NCI-H82 (cell line): ENCODE measurements around the gene CPS1.

Experiments used
- DNase-seq: peaks from one replicate; lab custom pipeline; 2025; lab: John Stamatoyannopoulos, UW

The CPS1 gene

DNA sequence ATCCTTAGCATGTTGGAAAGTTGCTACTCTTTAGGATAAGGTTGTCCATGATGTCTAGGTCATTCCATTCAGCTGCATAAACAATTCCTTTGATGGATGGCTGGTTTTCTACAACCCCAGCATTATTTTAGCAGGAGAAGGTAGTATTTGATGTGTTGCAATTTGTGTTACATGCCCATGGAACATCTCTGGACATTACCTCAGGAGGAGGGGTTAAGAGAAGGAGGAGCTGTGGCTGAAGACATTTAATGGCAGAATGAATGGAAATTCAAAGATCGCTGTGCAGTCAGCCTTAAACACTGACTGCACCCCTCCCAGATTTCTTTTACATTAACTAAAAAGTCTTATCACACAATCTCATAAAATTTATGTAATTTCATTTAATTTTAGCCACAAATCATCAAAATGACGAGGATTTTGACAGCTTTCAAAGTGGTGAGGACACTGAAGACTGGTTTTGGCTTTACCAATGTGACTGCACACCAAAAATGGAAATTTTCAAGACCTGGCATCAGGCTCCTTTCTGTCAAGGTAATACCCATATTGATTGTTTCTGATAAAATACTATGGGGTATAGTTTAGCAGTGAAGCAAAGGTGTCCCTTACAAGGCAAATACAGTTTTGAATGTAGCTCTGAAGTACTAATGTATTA, at the start of gene CPS1:
Gene CPS1, plus strand, starts transcription at position 271 of the 652 bp plus-strand sequence. Its CDS starts 135 bp downstream, at position 406.
- no peak for DNase-seq

DNA sequence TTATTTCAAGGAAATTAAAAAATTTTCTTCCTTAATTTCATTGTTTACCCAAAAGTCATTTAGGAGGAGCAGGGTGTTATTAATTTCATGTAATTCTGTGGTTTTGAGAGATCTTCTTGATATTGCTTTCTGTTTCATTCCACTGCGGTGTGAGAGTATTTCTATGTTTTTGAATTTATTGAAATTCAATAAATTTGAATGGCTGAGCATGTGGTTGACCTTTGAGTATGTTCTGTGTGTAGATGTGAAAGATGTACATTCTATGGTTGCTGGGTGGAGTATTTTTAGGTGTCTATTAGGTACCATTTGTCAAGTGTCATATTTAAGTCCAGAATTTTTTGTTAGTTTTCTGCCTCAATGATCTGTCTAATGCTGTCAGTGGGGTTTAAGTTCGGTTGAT, 40.5 kb upstream of the CPS1 start:
- DNase-seq = no peak

DNA sequence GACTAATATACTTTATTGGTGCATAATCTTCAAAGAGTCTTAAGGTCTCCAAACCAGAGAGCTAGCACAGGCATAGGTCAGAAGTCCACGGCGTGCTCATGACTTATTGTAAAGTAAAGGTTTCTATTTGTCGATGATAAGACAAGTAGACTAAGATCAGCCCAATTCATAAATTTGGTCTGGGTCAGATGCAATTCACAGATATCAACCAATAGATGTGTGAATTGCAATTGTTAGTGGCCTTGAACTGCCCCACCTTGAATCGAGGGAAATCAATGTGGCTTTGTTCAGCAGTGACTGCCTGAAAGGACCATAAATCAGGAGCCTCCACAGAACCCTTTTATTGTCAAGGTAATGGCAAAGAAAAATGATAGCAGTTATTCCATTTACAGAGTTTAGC, 39.1 kb upstream of the CPS1 start:
- DNase-seq = no peak

DNA sequence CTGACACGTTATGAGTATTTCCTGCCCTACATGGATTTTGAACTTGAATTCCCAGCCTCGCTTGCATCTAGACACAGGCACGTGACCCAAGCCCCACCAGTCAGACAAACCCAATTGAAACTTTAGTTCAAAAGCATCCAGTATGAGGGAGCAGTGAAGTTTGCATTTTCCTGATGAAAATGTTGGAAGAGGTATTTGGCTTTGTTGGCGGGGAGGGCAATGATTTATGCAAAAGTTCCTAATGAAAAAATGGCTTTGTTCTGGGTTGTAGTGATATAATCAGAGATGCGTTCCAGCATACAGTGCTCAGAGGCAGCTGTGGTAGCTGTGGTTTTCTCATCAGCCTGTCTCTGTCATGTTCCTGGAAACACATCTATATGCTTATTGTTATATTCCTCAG, 36.8 kb upstream of the CPS1 start:
- DNase-seq = no peak

DNA sequence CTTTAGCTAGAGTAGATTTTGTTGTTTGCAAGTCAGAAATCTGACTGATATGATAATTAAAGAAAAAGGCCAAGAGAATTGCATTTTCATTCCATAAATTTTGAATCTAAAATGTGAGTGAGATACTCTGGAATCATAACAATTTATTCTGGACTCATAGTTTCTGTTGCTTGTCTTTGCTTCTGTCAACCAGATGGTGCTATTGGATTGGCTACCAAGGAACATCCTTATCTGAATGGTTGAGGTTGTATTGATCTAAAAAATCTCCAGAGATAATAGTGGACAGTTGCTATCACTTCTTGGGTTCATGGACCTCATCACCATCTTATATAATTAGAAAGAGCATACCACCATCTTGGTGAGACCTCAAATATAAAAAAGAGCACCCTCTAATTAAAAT, 34.0 kb upstream of the CPS1 start:
- DNase-seq = no peak

DNA sequence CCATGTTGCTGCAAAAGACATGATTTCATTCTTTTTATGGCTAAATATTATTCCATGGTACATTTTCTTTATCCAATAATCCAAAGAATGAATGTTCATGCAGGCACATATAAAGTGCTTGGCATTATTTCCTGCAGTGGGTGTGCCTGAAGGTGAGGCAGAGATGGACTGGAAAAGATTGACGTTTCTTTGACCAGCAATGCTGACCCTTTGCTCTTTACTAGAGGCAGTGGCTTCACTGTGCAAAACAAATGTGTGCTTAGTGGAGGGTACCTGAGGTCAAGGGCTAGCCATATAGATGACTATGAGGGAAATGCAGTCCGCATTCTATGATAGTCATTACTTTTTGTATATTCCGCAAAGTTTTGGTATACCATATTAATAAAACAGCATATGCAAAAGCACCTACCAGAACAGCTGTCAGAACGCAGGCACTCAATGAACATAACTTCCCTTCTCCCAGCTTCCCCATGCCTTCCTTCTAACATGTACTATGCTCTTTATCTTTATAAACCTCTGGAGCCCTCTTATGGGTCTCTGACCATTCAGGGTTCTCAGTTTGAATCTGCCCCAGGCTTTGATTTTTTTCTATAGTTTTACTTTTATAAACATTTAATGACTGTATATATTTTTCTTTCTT, 32.6 kb upstream of the CPS1 start:
- no peak for DNase-seq

DNA sequence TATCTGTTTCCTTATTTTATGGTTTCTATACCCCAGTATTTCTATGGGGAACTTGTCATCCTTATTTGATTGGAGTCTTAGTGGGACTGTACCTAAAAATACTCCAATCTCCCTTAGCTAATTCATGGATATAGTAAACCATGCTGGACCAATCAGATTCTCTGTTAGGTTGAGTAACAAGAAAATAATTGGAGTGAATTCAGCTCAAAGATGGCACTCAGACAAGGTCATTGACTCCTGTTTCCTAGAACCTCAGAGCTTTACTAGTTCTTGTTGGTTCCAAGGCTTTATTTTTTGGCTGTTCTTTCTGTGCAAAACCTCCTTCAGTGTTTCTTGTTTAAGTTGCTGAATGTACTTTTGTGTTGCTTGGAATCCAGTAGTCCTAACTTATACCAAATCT, 31.9 kb upstream of the CPS1 start:
- DNase-seq = no peak

DNA sequence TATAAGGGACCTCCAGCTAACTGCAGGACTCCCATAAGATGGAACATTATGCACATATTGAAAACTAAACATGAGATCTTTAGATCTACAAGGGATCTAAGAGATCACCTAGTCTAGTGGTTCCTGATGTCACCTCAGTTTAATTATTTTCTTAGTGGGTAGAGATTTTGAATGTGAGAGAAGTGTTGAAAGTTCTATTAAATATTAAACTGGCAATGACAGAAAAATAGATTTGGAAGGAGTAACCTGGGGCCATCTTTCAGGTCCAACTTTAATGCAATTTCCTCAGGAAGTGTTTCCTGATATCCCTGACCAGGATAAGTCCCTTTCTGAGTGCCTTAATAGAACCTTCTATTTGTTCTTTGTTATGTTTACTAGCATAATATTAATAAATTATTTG, 29.1 kb upstream of the CPS1 start:
- no peak for DNase-seq

DNA sequence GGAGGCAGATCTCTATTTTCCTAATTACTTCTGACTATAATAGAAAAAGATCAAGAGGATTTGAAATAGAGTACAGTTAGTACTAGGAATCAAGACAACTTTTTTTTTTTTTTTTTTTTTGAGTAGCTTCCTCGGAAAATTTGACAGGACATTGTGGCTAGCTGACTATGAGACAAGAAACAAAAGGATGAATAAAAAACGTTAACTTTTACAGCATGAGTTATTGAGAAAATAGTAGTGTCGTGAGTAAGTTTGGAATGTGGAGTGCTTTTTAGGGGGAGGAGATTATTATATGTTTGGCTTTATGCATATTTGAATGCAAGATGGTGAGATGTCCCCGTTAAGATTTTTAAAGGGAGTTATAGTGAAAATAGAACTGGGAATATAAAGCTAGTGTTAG, 27.7 kb upstream of the CPS1 start:
- DNase-seq = no peak

DNA sequence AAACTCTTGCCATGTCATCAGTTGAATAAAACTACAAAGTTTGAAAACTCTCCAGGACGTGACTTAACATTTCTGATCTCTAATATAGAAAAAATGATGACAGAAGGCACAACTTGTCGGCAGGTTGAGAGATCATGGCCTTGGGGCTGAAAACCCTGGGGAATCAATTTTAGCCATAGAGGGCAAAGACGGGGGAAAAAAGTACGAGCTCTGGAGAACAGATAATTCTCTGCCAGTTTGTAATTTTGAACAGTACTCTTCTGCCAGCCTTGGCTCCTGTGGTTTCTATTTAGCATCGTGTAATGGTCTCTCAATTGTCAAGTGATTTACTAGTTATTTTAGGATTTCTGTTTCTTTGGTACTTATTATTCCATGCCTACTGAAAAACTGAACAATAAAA, 25.3 kb upstream of the CPS1 start:
- DNase-seq = no peak

DNA sequence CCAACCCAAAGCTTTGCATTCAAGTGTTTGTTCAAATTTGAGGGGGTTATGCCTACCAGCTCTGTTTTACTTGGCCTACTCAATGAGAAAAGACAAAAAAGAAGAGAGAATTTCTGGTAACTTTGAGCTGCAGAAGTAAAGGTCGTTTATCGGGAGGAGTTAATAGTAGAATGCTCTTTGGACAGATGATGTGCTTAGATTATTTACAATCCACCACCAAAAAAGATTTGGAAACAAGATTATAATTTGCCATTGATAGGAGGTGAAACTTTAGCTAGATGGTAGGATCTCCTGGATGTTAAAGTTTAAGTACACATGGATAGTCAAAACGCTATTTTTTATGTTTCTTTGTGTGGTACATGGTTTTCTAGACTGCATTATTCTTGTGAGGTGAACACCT, 24.9 kb upstream of the CPS1 start:
- no peak for DNase-seq

DNA sequence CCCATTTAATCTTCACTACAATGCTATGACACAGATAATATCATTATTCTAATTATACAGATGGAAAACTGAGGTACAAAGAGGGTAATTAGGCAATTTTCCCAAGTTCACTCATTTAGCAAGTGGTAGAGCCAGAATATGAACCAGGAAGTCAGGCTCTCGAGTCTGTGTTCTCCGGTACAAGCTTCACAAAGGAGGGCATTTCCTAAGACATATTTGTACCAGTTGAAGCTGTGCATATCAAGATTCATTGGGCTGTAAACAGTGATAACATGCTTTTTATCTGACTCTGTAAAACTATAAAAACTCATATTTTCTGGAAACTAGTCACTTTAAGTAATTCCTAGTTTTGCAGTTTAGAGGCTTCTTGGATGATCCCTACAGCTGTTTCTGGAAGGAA, 23.0 kb upstream of the CPS1 start:
- no peak for DNase-seq

DNA sequence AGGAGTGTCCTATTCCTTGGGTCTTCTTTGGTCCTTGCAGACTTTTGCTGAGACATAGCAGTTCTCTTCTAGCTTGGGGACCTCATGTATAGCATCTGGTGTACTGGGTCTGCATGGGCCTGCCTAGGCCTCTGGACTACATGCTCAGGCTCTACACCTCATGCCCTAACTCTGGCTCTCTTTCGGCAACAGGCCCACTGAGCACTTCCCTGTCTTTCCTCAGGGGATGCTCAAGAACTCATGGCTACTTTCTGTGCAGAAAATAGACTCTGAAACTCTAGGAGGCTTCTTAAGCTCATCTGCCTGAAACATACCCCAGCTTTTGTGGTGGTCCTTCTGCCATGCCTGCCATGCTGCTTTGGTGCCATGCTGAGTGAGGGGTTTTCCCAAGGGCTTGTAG, 21.5 kb upstream of the CPS1 start:
- DNase-seq = no peak

DNA sequence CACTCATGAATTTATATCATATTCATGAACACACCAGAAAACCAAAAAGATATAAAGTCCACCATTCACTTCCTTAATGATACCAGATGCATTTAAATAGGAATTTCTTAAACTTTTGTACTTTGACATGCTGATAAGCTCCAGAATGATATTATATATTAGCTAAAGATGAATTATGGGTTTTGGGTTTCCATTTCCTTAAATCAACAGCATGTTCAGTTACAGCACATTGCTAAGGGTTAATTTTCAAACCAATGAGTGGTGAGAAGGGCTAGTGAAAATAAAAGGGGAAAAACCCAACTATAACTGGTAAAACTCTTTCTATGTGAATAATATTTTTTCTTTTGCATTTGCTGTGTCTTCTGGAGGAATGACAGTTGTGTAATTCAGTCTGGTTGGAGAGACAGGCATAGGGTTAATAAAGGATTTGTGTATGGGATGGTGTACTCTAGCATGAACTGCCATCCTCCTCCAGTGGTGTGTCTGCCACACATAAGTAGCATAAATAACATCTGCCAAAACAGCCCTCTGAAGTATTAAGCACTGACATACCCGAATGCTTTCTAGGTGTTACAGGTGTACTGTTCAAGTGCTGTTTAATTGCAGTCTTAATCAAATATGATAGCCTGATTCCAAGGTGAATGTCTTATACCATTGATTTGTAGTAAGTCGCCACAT, 19.3 kb upstream of the CPS1 start:
- DNase-seq = no peak

DNA sequence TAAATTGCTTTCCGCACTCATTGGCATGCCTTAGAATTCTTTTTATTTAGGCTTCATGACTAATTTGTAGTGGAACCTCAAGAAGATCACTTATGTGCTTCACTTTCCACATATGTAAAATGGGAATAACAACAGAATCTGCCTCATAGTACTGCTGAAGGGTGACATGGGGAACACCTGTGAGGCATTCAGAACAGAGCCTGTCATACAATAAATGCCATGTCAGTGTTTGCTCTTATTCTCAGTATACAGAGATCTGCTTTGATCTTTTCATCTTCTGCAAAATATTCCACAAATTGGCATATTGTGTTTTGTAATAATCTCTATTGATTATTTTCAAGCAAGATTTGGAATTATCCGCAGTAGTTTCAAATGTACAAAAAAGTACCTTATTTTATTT, 17.4 kb upstream of the CPS1 start:
- no peak for DNase-seq

DNA sequence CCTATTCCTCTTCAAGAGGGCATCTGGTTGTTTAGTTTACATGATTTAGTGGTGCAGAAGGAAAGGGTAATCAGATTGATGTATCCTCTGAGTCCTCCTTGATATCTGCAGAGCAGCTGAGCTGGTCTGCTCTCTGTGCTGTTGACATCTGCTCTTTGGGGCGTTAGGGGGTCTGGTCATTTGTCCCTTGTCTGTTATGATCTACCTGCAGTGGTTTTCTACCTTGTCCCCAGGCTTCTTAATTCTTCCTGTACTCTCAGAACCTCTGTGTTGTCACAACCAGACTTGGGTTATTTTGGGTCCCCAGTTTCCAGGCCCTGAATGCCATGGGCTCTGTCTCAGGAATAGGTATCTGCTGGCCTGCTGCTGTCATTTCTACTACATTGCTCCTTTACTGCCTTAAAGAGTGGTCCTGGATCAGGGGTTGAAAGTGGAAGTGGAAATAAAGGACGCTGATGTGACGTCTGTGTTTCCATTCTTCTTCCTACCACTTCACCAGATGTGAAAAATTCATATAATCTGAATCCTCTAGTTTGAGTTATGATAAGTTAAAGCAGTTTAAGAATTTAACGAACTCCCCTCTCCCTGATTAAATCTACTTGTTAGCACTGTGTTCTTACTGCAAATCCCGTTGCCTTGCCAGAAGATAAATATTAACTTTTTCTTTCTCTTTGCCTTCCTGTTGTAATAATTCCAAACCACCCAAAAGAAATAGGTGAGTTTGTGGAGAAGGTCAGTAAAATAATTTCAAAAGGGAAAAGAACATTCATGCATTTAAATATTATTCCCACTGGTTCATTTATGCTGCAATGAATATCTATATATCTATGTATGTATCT, 16.6 kb upstream of the CPS1 start:
- DNase-seq = peak; percentile 28

DNA sequence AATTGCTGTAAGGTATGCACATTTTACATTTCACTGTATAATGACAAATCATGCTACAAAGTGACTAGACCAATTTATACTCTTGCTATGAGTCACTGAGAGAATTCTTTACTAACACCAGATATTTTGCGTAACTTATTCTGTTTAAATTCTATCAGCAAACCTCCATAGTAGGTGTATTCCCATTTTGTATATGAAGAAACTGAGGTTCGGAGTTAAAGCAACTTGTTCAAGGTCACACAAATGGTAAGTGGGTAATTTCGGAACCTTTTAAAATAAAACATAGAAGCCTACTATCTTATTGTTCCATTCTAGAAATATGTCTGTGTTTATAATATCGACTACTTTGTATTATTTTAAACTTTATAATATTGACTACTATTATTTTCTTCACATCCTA, 15.9 kb upstream of the CPS1 start:
- DNase-seq = no peak

DNA sequence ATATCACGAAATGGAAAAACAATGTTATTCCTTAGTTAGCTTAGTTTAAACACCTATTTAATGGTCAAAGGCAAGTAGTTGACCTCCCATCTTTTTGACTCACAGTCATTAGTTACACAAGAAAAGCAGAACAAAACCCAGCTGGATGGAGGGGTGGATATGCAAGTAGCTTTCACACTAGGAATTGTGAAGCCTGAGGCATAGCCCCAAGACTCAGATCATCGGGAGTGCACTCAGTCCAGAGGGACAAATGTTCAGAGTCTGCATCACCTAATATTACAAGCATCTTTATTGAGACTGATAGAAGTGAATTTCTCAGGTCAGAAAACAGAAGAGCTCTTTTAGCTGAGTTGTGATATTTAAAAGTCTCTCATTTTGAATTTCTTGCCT, 15.5 kb upstream of the CPS1 start:
- DNase-seq = no peak

DNA sequence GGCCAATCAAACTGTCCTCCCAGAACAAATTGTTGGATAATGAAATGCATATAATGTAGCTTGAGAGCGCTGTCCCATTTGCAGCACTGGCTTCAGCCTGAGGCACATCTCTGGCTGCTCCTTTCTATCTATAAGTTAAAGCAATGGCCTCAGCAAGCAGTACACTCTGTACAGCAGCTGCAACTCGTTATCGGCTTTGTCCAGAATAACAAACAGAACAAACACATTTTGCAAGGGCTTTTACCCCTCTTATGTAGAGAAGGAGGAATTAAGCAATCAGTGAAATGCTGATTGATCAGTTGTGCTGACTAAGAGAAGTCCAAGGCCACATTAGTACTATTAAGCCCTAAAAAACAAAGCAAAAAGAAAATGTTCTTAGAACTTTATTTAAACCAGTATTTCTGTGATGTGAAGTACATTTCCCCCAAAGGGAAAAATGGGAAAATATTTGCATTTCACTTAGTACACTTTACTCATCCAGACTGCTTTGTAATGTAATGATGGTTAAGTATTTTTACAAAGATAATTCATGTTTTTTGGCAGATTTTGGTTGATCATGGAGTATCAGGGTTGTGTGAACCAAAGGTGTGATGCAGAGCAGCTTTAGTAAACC, 15.0 kb upstream of the CPS1 start:
- peak; percentile 10 for DNase-seq

DNA sequence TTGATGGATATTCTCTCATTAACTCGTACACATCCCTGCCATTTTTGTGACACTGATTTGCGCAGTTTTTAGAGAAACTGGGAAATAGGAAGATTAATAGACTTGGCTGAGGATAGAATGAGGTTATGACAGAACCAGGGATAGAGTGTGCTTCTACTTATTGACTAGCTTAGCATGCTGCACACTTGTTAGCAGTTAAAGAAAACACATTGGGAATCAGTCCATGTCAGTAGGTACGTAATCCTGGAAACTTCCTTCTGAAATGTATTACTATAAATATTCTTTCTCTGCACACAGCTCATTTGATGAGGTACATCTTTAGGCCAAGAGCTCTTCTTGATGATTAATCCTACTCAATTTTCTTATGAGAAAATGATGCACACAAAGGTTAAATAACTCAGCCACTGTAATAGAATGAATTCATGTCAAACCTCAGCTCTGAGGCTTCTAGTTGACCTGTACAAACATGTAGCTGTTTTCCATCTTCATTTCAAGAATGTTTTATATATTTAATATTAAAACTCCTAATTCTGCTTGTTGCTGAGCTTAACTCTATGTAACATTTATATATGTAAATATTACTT, 12.3 kb upstream of the CPS1 start:
- no peak for DNase-seq

DNA sequence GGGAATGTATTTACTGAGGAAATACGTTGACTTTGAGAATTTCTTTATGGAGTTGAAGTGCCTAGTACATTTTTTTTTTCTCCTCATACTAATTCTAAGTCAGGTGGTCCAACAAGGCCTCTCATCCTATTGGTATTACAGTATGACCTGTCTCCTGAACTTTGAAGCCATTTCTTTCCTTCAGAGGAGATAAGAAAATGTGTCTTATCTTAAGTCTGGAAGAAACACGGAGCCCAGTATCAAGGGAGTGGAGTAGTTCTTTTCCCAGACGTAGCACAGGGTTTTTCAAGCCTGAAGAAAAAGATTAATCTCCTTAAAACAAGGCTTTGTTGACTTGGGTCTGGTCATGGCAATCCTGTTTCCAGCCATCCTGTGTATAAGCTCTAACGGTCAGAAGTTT, 11.6 kb upstream of the CPS1 start:
- peak; percentile 24 for DNase-seq
